Tibial nerve (tissue), 4 donors: ENCODE measurements around the gene RPS4Y2.

Experiments
- CTCF ChIP-seq, 5 experiments: fragments of 200-600 bp in 3 of 5; fragments of 450-650 bp in 2 of 5; sonication (generic) in 3 of 5; IDR thresholded peaks; one replicate each; pipeline ENCODE4 v1.5.1; 2016 to 2019; ENCODE audit warnings: antibody characterized with exemption in 5 of 5, mild to moderate bottlenecking in 3 of 5, moderate library complexity in 2 of 5
- EP300 ChIP-seq, 2 donors: sonication (generic); formaldehyde crosslinking; IDR thresholded peaks; one replicate each; pipeline ENCODE4 v1.6.1; 2017; ENCODE audit warnings: antibody characterized with exemption in 2 of 2, mild to moderate bottlenecking in 1 of 2

GRCh38 chrY:20770755-20771154 lies 14.8 kb downstream of the RPS4Y2 start:
- no peak for TF ChIP-seq CTCF (IDR thresholded peaks at IDR 0.05)
- TF ChIP-seq EP300 (IDR thresholded peaks at IDR 0.05): no peak
